ENCODE data around the gene SLC9A3.

DNA sequence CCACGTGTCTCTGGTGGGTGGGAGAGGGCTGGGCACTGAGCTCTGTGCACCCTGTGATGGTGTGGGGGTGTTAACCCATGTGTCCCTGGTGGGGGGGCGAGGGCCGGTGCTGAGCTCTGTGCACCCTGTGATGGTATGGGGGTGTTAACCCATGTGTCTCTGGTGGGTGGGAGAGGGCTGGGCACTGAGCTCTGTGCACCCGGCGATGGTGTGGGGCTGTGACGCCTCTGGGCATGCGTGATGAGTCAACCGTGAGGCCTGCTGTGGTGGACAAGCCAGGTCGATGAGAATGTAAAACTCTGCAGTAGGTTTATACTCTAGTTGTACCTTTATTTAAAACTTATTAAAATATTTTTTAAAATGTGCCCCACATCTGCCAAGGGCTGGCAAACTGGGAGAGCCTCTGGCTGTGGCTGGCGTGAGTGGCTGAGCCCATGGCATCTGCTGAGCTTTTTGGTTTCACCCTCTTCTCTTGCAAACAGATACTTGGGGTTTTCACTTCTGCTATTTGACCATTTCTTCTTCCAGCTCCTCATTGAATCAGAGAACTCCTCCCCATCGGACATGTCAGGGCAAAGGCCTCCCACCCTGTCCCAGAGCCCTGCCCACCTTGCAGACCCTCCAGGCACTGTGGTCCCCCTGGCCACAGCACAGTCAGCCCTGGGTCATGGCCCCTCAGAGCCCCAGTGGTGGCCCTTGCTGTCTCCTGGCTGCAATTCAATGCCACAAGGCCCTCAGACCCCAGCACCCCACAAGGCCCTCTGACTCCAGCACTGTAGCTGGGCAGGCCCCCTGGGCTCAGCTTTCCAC is 99.7 kb downstream of the SLC9A3 start:
- no peak for TF ChIP-seq SUZ12 (IDR thresholded peaks at IDR 0.05)
- no peak for TF ChIP-seq FOXK2 (IDR thresholded peaks at IDR 0.05)
- TF ChIP-seq FOXA1 (IDR thresholded peaks at IDR 0.05) = no peak
- no peak for TF ChIP-seq HDGF (IDR thresholded peaks at IDR 0.05; ENCODE audit: borderline replicate concordance)
- TF ChIP-seq BHLHE40 (IDR thresholded peaks at IDR 0.05; ENCODE audit: borderline replicate concordance) = no peak
- TF ChIP-seq L3MBTL2 (conservative IDR thresholded peaks at IDR 0.05) = no peak
- no peak for TF ChIP-seq NFRKB (IDR thresholded peaks at IDR 0.05)
- TF ChIP-seq LEF1 (IDR thresholded peaks at IDR 0.05; ENCODE audit: borderline replicate concordance) = no peak
- no peak for TF ChIP-seq SP1 (IDR thresholded peaks at IDR 0.05)
- no peak for TF ChIP-seq CTBP1 (IDR thresholded peaks at IDR 0.05; ENCODE audit: borderline replicate concordance)
- no peak for TF ChIP-seq ELF4 (IDR thresholded peaks at IDR 0.05)
